HepG2 (cell line): ENCODE data around the gene ERCC2. TPM values are rescaled to one million over a fixed set of nuclear protein-coding genes. Genes with fewer than 3 reads are reported as not detected.

ENCODE experiments used
- ATAC-seq: fragments of 200-7000 bp; cut with Tn5 transposase; 3 replicates; pipeline ENCODE4 v1.9.1; 2020; ENCODE audit warnings: mild to moderate bottlenecking, moderate library complexity
- BruUV-seq: library from RNA; stranded (reverse); fragments of 400-500 nt; replicated peaks from 2 replicates; lab custom pipeline; 2021; lab: Mats Ljungman, UMichigan
- CTCF ChIA-PET: fragments of 300-600 bp; formaldehyde crosslinking; extraction: SDS; loops from one replicate; lab custom pipeline; 2021; ENCODE audit warnings: low total read pairs, inconsistent platforms, low intra/inter-chr PET ratio; lab: Yijun Ruan, JAX
- POLR2A ChIA-PET: fragments of 350-600 bp; sonication (Branson Sonifier 250); formaldehyde crosslinking; loops from one replicate; lab custom pipeline; 2020; ENCODE audit warnings: antibody characterized with exemption, inconsistent platforms; lab: Yijun Ruan, JAX
- DNase-seq: peaks from one replicate; pipeline ENCODE4 v3.0.0-alpha.2; 2015; ENCODE audit warnings: low spot score
- FAIRE-seq: peaks from 3 replicates; lab custom pipeline; 2011; peaks lifted over from hg19 to GRCh38; lab: Jason Lieb, UNC
- H2AFZ ChIP-seq: one replicate; pipeline ENCODE4 v1.6.1; 2011; ENCODE audit warnings: low read length, inconsistent platforms
- H3K27ac ChIP-seq: fragments of 300-600 bp; 3 replicates; pipeline ENCODE4 v1.8.0; 2011; ENCODE audit warnings: mixed run types, mild to moderate bottlenecking, mixed read lengths, low read length, inconsistent platforms; ENCODE audit not compliant: insufficient read depth; ENCODE audit errors: extremely low read length
- H3K27me3 ChIP-seq, 2 experiments: fragments of 200-600 bp in 1 of 2; 2 replicates in 1 of 2; 3 replicates in 1 of 2; pipeline versions ENCODE4 v1.6.0 to v1.8.0; 2011; ENCODE audit warnings: low read length in 2 of 2, mild to moderate bottlenecking in 2 of 2, moderate library complexity in 2 of 2, inconsistent platforms in 1 of 2; ENCODE audit not compliant: insufficient read depth in 2 of 2, control insufficient read depth in 1 of 2
- H3K36me3 ChIP-seq, 2 experiments: fragments of 200-600 bp in 1 of 2; replicated peaks in 1 of 2; 2 replicates in 1 of 2; 3 replicates in 1 of 2; pipeline versions ENCODE4 v1.5.1 to v1.8.0; 2011; ENCODE audit warnings: low read length in 2 of 2, inconsistent platforms in 1 of 2; ENCODE audit not compliant: insufficient read depth in 2 of 2, control insufficient read depth in 1 of 2
- H3K4me1 ChIP-seq: 2 replicates; pipeline ENCODE4 v1.5.1; 2012; ENCODE audit warnings: low read length, inconsistent platforms; ENCODE audit not compliant: insufficient read depth
- H3K4me2 ChIP-seq: 2 replicates; pipeline ENCODE4 v1.6.0; 2011; ENCODE audit warnings: low read depth, low read length, inconsistent platforms
- H3K4me3 ChIP-seq, 3 experiments: fragments of 200-600 bp in 1 of 3; sonication (generic), shearing (Covaris generic) in 1 of 3; replicated peaks in 1 of 3; 2 replicates each; pipeline ENCODE4 v1.5.1; 2011 to 2016; ENCODE audit warnings: low read length in 3 of 3, inconsistent platforms in 2 of 3, low read depth in 2 of 3, mild to moderate bottlenecking in 2 of 3, control low read depth in 1 of 3, mixed read lengths in 1 of 3; ENCODE audit not compliant: insufficient read depth in 1 of 3
- H3K79me2 ChIP-seq: one replicate; pipeline ENCODE4 v1.6.1; 2011; ENCODE audit warnings: low read length, inconsistent platforms; ENCODE audit not compliant: insufficient read depth
- H3K9ac ChIP-seq: 2 replicates; pipeline ENCODE4 v1.6.0; 2011; ENCODE audit warnings: mild to moderate bottlenecking, low read depth, low read length, inconsistent platforms; ENCODE audit not compliant: insufficient read depth
- H3K9me3 ChIP-seq: 2 replicates; pipeline ENCODE4 v1.5.1; 2012; ENCODE audit warnings: mild to moderate bottlenecking, low read length
- H4K20me1 ChIP-seq: 2 replicates; pipeline ENCODE4 v1.6.0; 2011; ENCODE audit warnings: inconsistent platforms, mild to moderate bottlenecking, low read length, moderate library complexity; ENCODE audit not compliant: insufficient read depth
- CEBPG ChIP-seq: IDR thresholded peaks from 2 replicates; pipeline ENCODE4 v1.6.1; 2016
- HHEX ChIP-seq: IDR thresholded peaks from 2 replicates; pipeline ENCODE4 v1.6.1; 2016; ENCODE audit warnings: control low read depth
- NFE2 ChIP-seq: sonication (generic); formaldehyde crosslinking; IDR thresholded peaks from 2 replicates; pipeline ENCODE4 v1.4.0; 2020; ENCODE audit warnings: missing genetic modification reagents
- NR2F6 ChIP-seq, 2 experiments: IDR thresholded peaks; 2 replicates each; pipeline ENCODE4 v1.6.1; 2016; ENCODE audit warnings: antibody characterized with exemption in 1 of 2, mild to moderate bottlenecking in 1 of 2
- PHF21A ChIP-seq: sonication (generic); formaldehyde crosslinking; IDR thresholded peaks from 2 replicates; pipeline ENCODE4 v1.5.0; 2020; ENCODE audit warnings: mild to moderate bottlenecking, missing genetic modification reagents
- SKIL ChIP-seq: sonication (generic); formaldehyde crosslinking; IDR thresholded peaks from 2 replicates; pipeline ENCODE4 v1.8.0; 2022; ENCODE audit warnings: missing genetic modification reagents, mild to moderate bottlenecking, moderate library complexity, borderline replicate concordance
- SP4 ChIP-seq: sonication (generic); formaldehyde crosslinking; IDR thresholded peaks from 2 replicates; pipeline ENCODE4 v1.8.1; 2023; ENCODE audit warnings: mild to moderate bottlenecking, missing genetic modification reagents
- SYNCRIP ChIP-seq: fragments of 200-400 bp; formaldehyde crosslinking; IDR thresholded peaks from 2 replicates; pipeline ENCODE4 v1.6.1; 2018; ENCODE audit warnings: mild to moderate bottlenecking, low read depth, low read length; ENCODE audit not compliant: insufficient read depth
- TSC22D2 ChIP-seq: sonication (generic); formaldehyde crosslinking; IDR thresholded peaks from 2 replicates; pipeline ENCODE4 v1.5.1; 2020; ENCODE audit warnings: missing genetic modification reagents, mild to moderate bottlenecking, borderline replicate concordance
- ZFAT ChIP-seq: sonication (generic); formaldehyde crosslinking; conservative IDR thresholded peaks from 2 replicates; pipeline ENCODE4 v1.8.1; 2023; ENCODE audit warnings: missing genetic modification reagents, inconsistent platforms
- ZNF329 ChIP-seq: sonication (generic); formaldehyde crosslinking; IDR thresholded peaks from 2 replicates; pipeline ENCODE4 v1.9.0; 2021; ENCODE audit warnings: low read depth, mild to moderate bottlenecking, missing genetic modification reagents
- ZNF564 ChIP-seq: sonication (generic); formaldehyde crosslinking; IDR thresholded peaks from 2 replicates; pipeline ENCODE4 v1.8.1; 2023; ENCODE audit warnings: mild to moderate bottlenecking, missing genetic modification reagents
- ZNF614 ChIP-seq: IDR thresholded peaks from 2 replicates; pipeline ENCODE4 v1.6.1; 2018; ENCODE audit warnings: missing biosample characterization, missing genetic modification reagents, inconsistent platforms, borderline replicate concordance
- ZNF615 ChIP-seq: sonication (generic); formaldehyde crosslinking; IDR thresholded peaks from 2 replicates; pipeline ENCODE4 v1.5.0; 2020; ENCODE audit warnings: mild to moderate bottlenecking, missing genetic modification reagents, borderline replicate concordance
- ZNF773 ChIP-seq: sonication (generic); formaldehyde crosslinking; IDR thresholded peaks from 2 replicates; pipeline ENCODE4 v1.4.0; 2020; ENCODE audit warnings: missing genetic modification reagents, borderline replicate concordance
- WGBS: methylation state at CpG from one replicate; pipeline ENCODE4 v1.1.6; 2017; ENCODE audit warnings: low lambda C conversion rate; 5-methylcytosine and 5-hydroxymethylcytosine counted together
- in situ Hi-C: cut with HindIII; loops from 2 replicates; pipeline ENCODE4 v1.10.0; 2017; ENCODE audit warnings: low pct_unique_long_range_greater_than_20kb; ENCODE audit not compliant: extremely low pct_ligation_motif_present
- intact Hi-C: fragments of 100-400 bp; cut with micrococcal nuclease; formaldehyde crosslinking; loops from one replicate; pipeline ENCODE4 v1.10.0; 2022; ENCODE audit not compliant: unreplicated experiment
- polyA plus RNA-seq, 8 experiments: library from polyadenylated mRNA; depleted of rRNA in 3 of 8; stranded (reverse) in 7 of 8; unstranded in 1 of 8; fragments of >200 nt; fragmentation: Illumina TruSeq in 4 of 8; extraction: Trizol in 4 of 8; gene quantifications; 2 replicates each; pipeline versions ENCODE4 v1.2.1 to v1.2.3, GENCODE V29; 2011 to 2016; ENCODE audit warnings: low read depth in 4 of 8, missing spikeins in 1 of 8, mixed read lengths in 1 of 8; ENCODE audit not compliant: insufficient read depth in 1 of 8
- total RNA-seq, 5 experiments: library from RNA; depleted of rRNA; stranded (reverse); fragments of >200 nt; fragmentation: Illumina TruSeq; extraction: Trizol; gene quantifications; 2 replicates each; pipeline ENCODE4 v1.2.3, GENCODE V29; 2016; ENCODE audit warnings: low read depth in 1 of 5

ERCC2 gene
- total and polyA plus RNA-seq, 2 of the 13 experiments (the other 11 are each of a cell fraction or from before 2014, with no cell fraction given), result 25.4 to 49.2 TPM

- BruUV-seq, result no TSS peak
- Histone ChIP-seq H2AFZ (no peak overlapping the region), H3K79me2 (no peaks in the 10 kb centered on the region), H3K27me3 (no peaks in the 10 kb centered on the region), H3K4me1 (no peaks in the 10 kb centered on the region), H3K9ac (no peak overlapping the region), H3K4me2 (no peak overlapping the region), H3K4me3 (no peak overlapping the region), H3K27ac (no peak overlapping the region), H4K20me1 (0 out of 2 replicates have a peak, but pooled peaks cover 3% of the 10 kb centered on the region), H3K9me3 (no peaks in the 10 kb centered on the region), H3K36me3 (peaks cover 25 to 74% of the 10 kb centered on the region in 2 experiments)
- ATAC-seq (no peak), FAIRE-seq (no peak), DNase-seq (no peak)
- in situ Hi-C loops, result no loop called here
- intact Hi-C loops, result no loop called here
- POLR2A ChIA-PET, result no interaction called here
- CTCF ChIA-PET, result no interaction called here
- 93% methylated on average over 2 of the region's 11 CpGs for WGBS
- no peak for TF ChIP-seq SKIL
- TF ChIP-seq ZNF329 (CRISPR knock-in tag), result no peak
- no peak for TF ChIP-seq ZNF564 (CRISPR knock-in tag)
- no peak for TF ChIP-seq CEBPG (CRISPR knock-in tag)
- TF ChIP-seq PHF21A (CRISPR knock-in tag), result no peak
- TF ChIP-seq TSC22D2, result no peak
- TF ChIP-seq ZNF773 (CRISPR knock-in tag), result no peak
- no peak for TF ChIP-seq NR2F6 (IDR thresholded peaks at IDR 0.05)
- TF ChIP-seq NR2F6 (CRISPR knock-in tag; IDR thresholded peaks at IDR 0.05), result no peak
- TF ChIP-seq SYNCRIP, result no peak
- TF ChIP-seq SP4 (CRISPR knock-in tag), result no peak
- no peak for TF ChIP-seq ZFAT (CRISPR knock-in tag)
- no peak for TF ChIP-seq NFE2 (CRISPR knock-in tag)
- TF ChIP-seq HHEX (CRISPR knock-in tag), result no peak
- no peak for TF ChIP-seq ZNF614 (CRISPR knock-in tag)
- no peak for TF ChIP-seq ZNF615 (CRISPR knock-in tag)
Observed at GRCh38 chr19:45354241-45354842, 16.0 kb downstream of the ERCC2 start.
